ENCODE measurements around the gene SLC35F3. TPM values are rescaled to one million over a fixed set of nuclear protein-coding genes. Genes with fewer than 3 reads are reported as not detected.

Gene SLC35F3
- total RNA-seq, 1 experiment from 2014 or later: 0.94 TPM

DNA sequence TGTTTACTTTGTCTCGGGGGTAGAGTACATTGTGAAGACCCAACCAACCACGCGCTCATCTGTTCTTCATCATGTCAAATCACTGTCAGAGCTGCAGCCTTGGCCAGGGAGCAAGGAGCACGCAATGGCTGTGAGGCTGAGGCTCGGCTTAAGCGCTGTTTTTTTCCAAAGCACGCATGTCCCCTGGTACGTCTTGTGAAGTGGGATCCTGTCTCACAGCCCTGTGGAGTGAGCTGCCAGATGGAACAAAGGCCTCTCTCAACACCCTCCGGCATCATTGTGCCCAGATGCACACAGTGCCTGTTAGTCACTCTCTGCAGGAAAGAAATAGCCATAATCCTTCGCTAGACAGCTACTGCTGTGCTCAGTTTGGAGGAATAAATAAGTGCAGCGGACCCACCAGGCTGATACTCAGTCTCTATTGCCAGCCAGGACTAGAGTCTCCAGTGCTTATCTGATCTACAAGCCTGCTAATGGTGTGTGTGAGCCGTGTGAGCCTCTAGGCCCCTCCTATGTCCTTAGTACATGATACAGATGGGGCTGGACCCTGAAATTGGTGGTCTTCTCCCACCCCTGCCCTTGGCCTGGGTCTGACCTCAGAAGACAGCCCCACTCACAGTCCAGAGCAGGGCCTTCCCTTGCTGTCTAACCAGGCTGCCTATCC is 377.5 kb downstream of the SLC35F3 start (continued):
- TF ChIP-seq, protein P1, sequence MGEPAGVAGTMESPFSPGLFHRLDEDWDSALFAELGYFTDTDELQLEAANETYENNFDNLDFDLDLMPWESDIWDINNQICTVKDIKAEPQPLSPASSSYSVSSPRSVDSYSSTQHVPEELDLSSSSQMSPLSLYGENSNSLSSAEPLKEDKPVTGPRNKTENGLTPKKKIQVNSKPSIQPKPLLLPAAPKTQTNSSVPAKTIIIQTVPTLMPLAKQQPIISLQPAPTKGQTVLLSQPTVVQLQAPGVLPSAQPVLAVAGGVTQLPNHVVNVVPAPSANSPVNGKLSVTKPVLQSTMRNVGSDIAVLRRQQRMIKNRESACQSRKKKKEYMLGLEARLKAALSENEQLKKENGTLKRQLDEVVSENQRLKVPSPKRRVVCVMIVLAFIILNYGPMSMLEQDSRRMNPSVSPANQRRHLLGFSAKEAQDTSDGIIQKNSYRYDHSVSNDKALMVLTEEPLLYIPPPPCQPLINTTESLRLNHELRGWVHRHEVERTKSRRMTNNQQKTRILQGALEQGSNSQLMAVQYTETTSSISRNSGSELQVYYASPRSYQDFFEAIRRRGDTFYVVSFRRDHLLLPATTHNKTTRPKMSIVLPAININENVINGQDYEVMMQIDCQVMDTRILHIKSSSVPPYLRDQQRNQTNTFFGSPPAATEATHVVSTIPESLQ (CRISPR knock-in tag; IDR thresholded peaks at IDR 0.05): no peak
- no peak for TF ChIP-seq ATF1 (CRISPR knock-in tag; IDR thresholded peaks at IDR 0.05)
- TF ChIP-seq MYBL2 (CRISPR knock-in tag; IDR thresholded peaks at IDR 0.05): no peak
- TF ChIP-seq ZNF121 (CRISPR knock-in tag; IDR thresholded peaks at IDR 0.05): no peak
- no peak for TF ChIP-seq KAT7 (CRISPR knock-in tag; IDR thresholded peaks at IDR 0.05; ENCODE audit: borderline replicate concordance)
- TF ChIP-seq RELA (CRISPR knock-in tag; IDR thresholded peaks at IDR 0.05; ENCODE audit: borderline replicate concordance): no peak

DNA sequence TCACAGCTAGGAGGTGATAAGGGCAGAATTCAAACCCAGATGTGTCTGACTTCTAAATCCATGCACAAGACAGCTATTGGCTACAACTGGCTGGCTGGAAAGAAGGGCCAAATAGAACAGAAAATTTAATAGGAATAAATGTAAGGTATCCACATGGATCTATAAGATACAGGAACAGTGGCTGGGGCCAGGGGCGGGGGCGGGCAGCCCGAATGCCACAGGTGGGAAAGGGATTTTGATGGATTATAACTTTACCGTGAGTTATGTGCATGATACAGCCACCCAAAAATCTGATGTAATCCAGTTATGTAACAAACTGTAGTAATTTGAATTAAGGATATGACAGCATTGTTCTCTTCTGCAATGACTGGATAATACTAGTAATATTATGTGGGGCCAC is 381.7 kb downstream of the SLC35F3 start:
- peaks cover 2% of the 10 kb centered on the region; the same call in 1 of the 2 replicates for H3K27me3 Mint-ChIP-seq (ENCODE audit: low read depth)
- POLR2A ChIA-PET: no interaction called here
- H3K4me3 Mint-ChIP-seq: no peak overlapping the region
- no peak for DNase-seq (ENCODE audit: low spot score)
- peaks cover 24% of the 10 kb centered on the region for H3K36me3 Mint-ChIP-seq
- peaks cover 30% of the 10 kb centered on the region for H3K9me3 Mint-ChIP-seq
- TF ChIP-seq FOXP1 (CRISPR knock-in tag; IDR thresholded peaks at IDR 0.05; ENCODE audit: borderline replicate concordance) (no peak), ATF3 (CRISPR knock-in tag; conservative IDR thresholded peaks at IDR 0.05) (no peak), ZSCAN18 (CRISPR knock-in tag; IDR thresholded peaks at IDR 0.05) (no peak), TEAD1 (CRISPR knock-in tag; IDR thresholded peaks at IDR 0.05) (no peak)
- H3K27ac Mint-ChIP-seq: no peak overlapping the region
- CTCF ChIA-PET: interaction anchor here (1.5 kb wide), 1 partner anchor 24 kb away, joined by 5 read pairs; no protein-coding TSS in a partner anchor
- H3K4me1 Mint-ChIP-seq: no peaks in the 10 kb centered on the region
- no peak for ATAC-seq

- CTCF ChIA-PET: interaction anchor here (1.0 kb wide), 1 partner anchor 21 kb away, joined by 3 read pairs; no protein-coding TSS in a partner anchor
- TF ChIP-seq NFYB (CRISPR knock-in tag; conservative IDR thresholded peaks at IDR 0.05; ENCODE audit: low read depth) (no peak), ZNF671 (CRISPR knock-in tag; IDR thresholded peaks at IDR 0.05) (no peak), ZNF138 (CRISPR knock-in tag; conservative IDR thresholded peaks at IDR 0.05) (no peak), MYBL2 (CRISPR knock-in tag; IDR thresholded peaks at IDR 0.05) (no peak), ZNF263 (CRISPR knock-in tag; IDR thresholded peaks at IDR 0.05; ENCODE audit: low read depth) (no peak), CDX4 (CRISPR knock-in tag; IDR thresholded peaks at IDR 0.05; ENCODE audit: borderline replicate concordance) (no peak), GTF2I (CRISPR knock-in tag; conservative IDR thresholded peaks at IDR 0.05) (no peak), NFE2L1 (CRISPR knock-in tag; IDR thresholded peaks at IDR 0.05) (no peak), SMAD4 (CRISPR knock-in tag; IDR thresholded peaks at IDR 0.05) (no peak), GABPB1 (CRISPR knock-in tag; IDR thresholded peaks at IDR 0.05) (no peak)
- TF ChIP-seq, protein P2, sequence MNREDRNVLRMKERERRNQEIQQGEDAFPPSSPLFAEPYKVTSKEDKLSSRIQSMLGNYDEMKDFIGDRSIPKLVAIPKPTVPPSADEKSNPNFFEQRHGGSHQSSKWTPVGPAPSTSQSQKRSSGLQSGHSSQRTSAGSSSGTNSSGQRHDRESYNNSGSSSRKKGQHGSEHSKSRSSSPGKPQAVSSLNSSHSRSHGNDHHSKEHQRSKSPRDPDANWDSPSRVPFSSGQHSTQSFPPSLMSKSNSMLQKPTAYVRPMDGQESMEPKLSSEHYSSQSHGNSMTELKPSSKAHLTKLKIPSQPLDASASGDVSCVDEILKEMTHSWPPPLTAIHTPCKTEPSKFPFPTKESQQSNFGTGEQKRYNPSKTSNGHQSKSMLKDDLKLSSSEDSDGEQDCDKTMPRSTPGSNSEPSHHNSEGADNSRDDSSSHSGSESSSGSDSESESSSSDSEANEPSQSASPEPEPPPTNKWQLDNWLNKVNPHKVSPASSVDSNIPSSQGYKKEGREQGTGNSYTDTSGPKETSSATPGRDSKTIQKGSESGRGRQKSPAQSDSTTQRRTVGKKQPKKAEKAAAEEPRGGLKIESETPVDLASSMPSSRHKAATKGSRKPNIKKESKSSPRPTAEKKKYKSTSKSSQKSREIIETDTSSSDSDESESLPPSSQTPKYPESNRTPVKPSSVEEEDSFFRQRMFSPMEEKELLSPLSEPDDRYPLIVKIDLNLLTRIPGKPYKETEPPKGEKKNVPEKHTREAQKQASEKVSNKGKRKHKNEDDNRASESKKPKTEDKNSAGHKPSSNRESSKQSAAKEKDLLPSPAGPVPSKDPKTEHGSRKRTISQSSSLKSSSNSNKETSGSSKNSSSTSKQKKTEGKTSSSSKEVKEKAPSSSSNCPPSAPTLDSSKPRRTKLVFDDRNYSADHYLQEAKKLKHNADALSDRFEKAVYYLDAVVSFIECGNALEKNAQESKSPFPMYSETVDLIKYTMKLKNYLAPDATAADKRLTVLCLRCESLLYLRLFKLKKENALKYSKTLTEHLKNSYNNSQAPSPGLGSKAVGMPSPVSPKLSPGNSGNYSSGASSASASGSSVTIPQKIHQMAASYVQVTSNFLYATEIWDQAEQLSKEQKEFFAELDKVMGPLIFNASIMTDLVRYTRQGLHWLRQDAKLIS (CRISPR knock-in tag; IDR thresholded peaks at IDR 0.05; ENCODE audit: borderline replicate concordance): no peak
- POLR2A ChIA-PET: no interaction called here
- Mint-ChIP-seq H3K4me3 (no peak overlapping the region), H3K9me3 (peaks cover 30% of the 10 kb centered on the region), H3K4me1 (no peaks in the 10 kb centered on the region), H3K27me3 (ENCODE audit: low read depth) (peaks cover 2% of the 10 kb centered on the region; the same call in 1 of the 2 replicates), H3K27ac (no peak overlapping the region), H3K36me3 (peaks cover 24% of the 10 kb centered on the region)
- ATAC-seq (no peak), DNase-seq (ENCODE audit: low spot score) (no peak)
Measured at GRCh38 chr1:234288946-234289345, 384.5 kb downstream of the SLC35F3 start.
